WTC11 (cell line): Measurements from ENCODE around the gene LBH. TPM values are rescaled to one million over a fixed set of nuclear protein-coding genes. Genes with fewer than 3 reads are reported as not detected.

Experiments
- ATAC-seq: fragments of 200-7000 bp; cut with Tn5 transposase; 2 replicates; pipeline ENCODE4 v1.10.0; 2021; ENCODE audit warnings: mild to moderate bottlenecking, moderate library complexity
- CTCF ChIA-PET: fragments of 300-600 bp; sonication (Branson Sonifier 250); formaldehyde crosslinking; loops from one replicate; lab custom pipeline; 2021; ENCODE audit warnings: antibody characterized with exemption; lab: Charles Lee
- POLR2A ChIA-PET: fragments of 350-600 bp; sonication (Branson Sonifier 250); formaldehyde crosslinking; loops from one replicate; lab custom pipeline; 2021; ENCODE audit warnings: antibody characterized with exemption; lab: Charles Lee
- DNase-seq: peaks from one replicate; pipeline ENCODE4 v3.0.0; 2021; ENCODE audit warnings: low spot score
- H3K27ac Mint-ChIP-seq: 2 replicates; pipeline ENCODE4 v1.8.0; 2021; ENCODE audit warnings: mixed read lengths
- H3K27me3 Mint-ChIP-seq: 2 replicates; pipeline ENCODE4 v1.8.0; 2021; ENCODE audit warnings: low read depth, mild to moderate bottlenecking, moderate library complexity, mixed read lengths
- H3K36me3 Mint-ChIP-seq: 2 replicates; pipeline ENCODE4 v1.8.0; 2021; ENCODE audit warnings: mixed read lengths
- H3K4me1 Mint-ChIP-seq: 2 replicates; pipeline ENCODE4 v1.8.0; 2022; ENCODE audit warnings: mixed read lengths
- H3K4me3 Mint-ChIP-seq: 2 replicates; pipeline ENCODE4 v1.8.0; 2021; ENCODE audit warnings: mild to moderate bottlenecking, moderate library complexity, mixed read lengths
- H3K9me3 Mint-ChIP-seq: 2 replicates; pipeline ENCODE4 v1.8.0; 2021; ENCODE audit warnings: mixed read lengths
- AR ChIP-seq: fragments of 250-450 bp; sonication (Bioruptor Pico); IDR thresholded peaks from 2 replicates; pipeline ENCODE4 v1.9.0; 2021; ENCODE audit warnings: mild to moderate bottlenecking
- ARID4B ChIP-seq: sonication (generic); formaldehyde crosslinking; IDR thresholded peaks from 2 replicates; pipeline ENCODE4 v1.8.0; 2023; ENCODE audit warnings: missing genetic modification reagents, mild to moderate bottlenecking, borderline replicate concordance
- CBFB ChIP-seq: sonication (generic); formaldehyde crosslinking; IDR thresholded peaks from 2 replicates; pipeline ENCODE4 v1.8.1; 2022; ENCODE audit warnings: mild to moderate bottlenecking, low read depth, missing genetic modification reagents
- FOXJ3 ChIP-seq: sonication (generic); formaldehyde crosslinking; IDR thresholded peaks from 2 replicates; pipeline ENCODE4 v1.9.0; 2021; ENCODE audit warnings: missing genetic modification reagents, mild to moderate bottlenecking, borderline replicate concordance
- GTF2I ChIP-seq: fragments of 250-450 bp; sonication (Bioruptor Pico); conservative IDR thresholded peaks from 2 replicates; pipeline ENCODE4 v1.4.0; 2021; ENCODE audit warnings: mild to moderate bottlenecking
- JUN ChIP-seq: sonication (generic); formaldehyde crosslinking; IDR thresholded peaks from 2 replicates; pipeline ENCODE4 v1.8.0; 2023; ENCODE audit warnings: mild to moderate bottlenecking, missing genetic modification reagents
- KAT7 ChIP-seq: sonication (generic); formaldehyde crosslinking; IDR thresholded peaks from 2 replicates; pipeline ENCODE4 v1.8.1; 2023; ENCODE audit warnings: missing genetic modification reagents, mild to moderate bottlenecking, borderline replicate concordance
- RELA ChIP-seq: sonication (generic); formaldehyde crosslinking; IDR thresholded peaks from 2 replicates; pipeline ENCODE4 v1.8.1; 2022; ENCODE audit warnings: missing genetic modification reagents, mild to moderate bottlenecking, borderline replicate concordance
- TCF7 ChIP-seq: sonication (generic); formaldehyde crosslinking; IDR thresholded peaks from 2 replicates; pipeline ENCODE4 v1.8.0; 2022; ENCODE audit warnings: mild to moderate bottlenecking, low read depth, missing genetic modification reagents, moderate library complexity
- ZBTB21 ChIP-seq: sonication (generic); formaldehyde crosslinking; IDR thresholded peaks from 2 replicates; pipeline ENCODE4 v1.8.1; 2023; ENCODE audit warnings: mild to moderate bottlenecking, missing genetic modification reagents, borderline replicate concordance
- ZNF121 ChIP-seq: sonication (generic); formaldehyde crosslinking; IDR thresholded peaks from 2 replicates; pipeline ENCODE4 v1.8.0; 2023; ENCODE audit warnings: missing genetic modification reagents
- ZNF281 ChIP-seq: sonication (generic); formaldehyde crosslinking; IDR thresholded peaks from 2 replicates; pipeline ENCODE4 v1.8.0; 2023; ENCODE audit warnings: mild to moderate bottlenecking, missing genetic modification reagents
- ZNF396 ChIP-seq: fragments of 250-450 bp; sonication (Bioruptor Pico); IDR thresholded peaks from 2 replicates; pipeline ENCODE4 v1.8.0; 2021; ENCODE audit warnings: mild to moderate bottlenecking, moderate library complexity, borderline replicate concordance
- ZNF532 ChIP-seq: fragments of 250-450 bp; sonication (Bioruptor Pico); IDR thresholded peaks from 2 replicates; pipeline ENCODE4 v1.9.0; 2021; ENCODE audit warnings: mild to moderate bottlenecking, borderline replicate concordance
- total RNA-seq: library from RNA; stranded (reverse); gene quantifications from 3 replicates; pipeline ENCODE4 v1.2.3, GENCODE V29; 2021

LBH gene
- total RNA-seq, 1 experiment from 2014 or later: 47.3 TPM

GRCh38 chr2:30229596-30229995, 1.7 kb upstream of the LBH start (continued):
- TF ChIP-seq ZNF281 (CRISPR knock-in tag): no peak
- no peak for TF ChIP-seq KAT7 (CRISPR knock-in tag)

- Mint-ChIP-seq H3K9me3 (no peaks in the 10 kb centered on the region), H3K27ac (no peak overlapping the region), H3K27me3 (peaks cover 39% of the 10 kb centered on the region), H3K4me3 (peak overlapping the region; percentile 83), H3K36me3 (peaks cover 9% of the 10 kb centered on the region), H3K4me1 (peaks cover 35% of the 10 kb centered on the region)
- peak; percentile 55 for ATAC-seq
- peak; percentile 66 for DNase-seq
- POLR2A ChIA-PET: interaction anchor here (0.5 to 1.9 kb wide), 8 partner anchors 16 to 1206 kb away, joined by 3 to 10 read pairs (median 4); partner anchors contain the start of gene YPEL5
- TF ChIP-seq JUN (CRISPR knock-in tag) (no peak), ZNF121 (CRISPR knock-in tag) (0 out of 2 replicates have a peak, but pooled peaks have one; percentile 29), RELA (CRISPR knock-in tag) (no peak), GTF2I (CRISPR knock-in tag) (no peak), TCF7 (no peak), AR (CRISPR knock-in tag) (no peak), FOXJ3 (CRISPR knock-in tag) (no peak)
- CTCF ChIA-PET: interaction anchor here (0.6 to 3.9 kb wide), 7 partner anchors 9 to 1003 kb away, joined by 3 to 32 read pairs (median 11); partner anchors contain the start of gene EHD3
Measured at GRCh38 chr2:30230497-30231211, 680 bp upstream of the LBH start.

GRCh38 chr2:30231996-30232800, 864 bp downstream of the LBH start:
- DNase-seq (peak; percentile 77), ATAC-seq (peak; percentile 59)
- POLR2A ChIA-PET: interaction anchor here (1.0 to 1.9 kb wide), 4 partner anchors 82 to 184 kb away, joined by 3 to 10 read pairs (median 7); partner anchors contain the start of gene YPEL5
- Mint-ChIP-seq H3K27me3 (peaks cover 39% of the 10 kb centered on the region), H3K27ac (no peak overlapping the region), H3K4me3 (peak overlapping the region; percentile 75), H3K4me1 (peaks cover 30% of the 10 kb centered on the region), H3K36me3 (peaks cover 13% of the 10 kb centered on the region), H3K9me3 (no peaks in the 10 kb centered on the region)
- CTCF ChIA-PET: interaction anchor here (0.6 to 2.4 kb wide), 7 partner anchors 24 to 821 kb away, joined by 3 to 18 read pairs (median 5); partner anchors contain the start of gene YPEL5
- TF ChIP-seq ZBTB21 (CRISPR knock-in tag): 0 out of 2 replicates have a peak, but pooled peaks have one; percentile 12
- no peak for TF ChIP-seq ZNF532
- 0 out of 2 replicates have a peak, but pooled peaks have one; percentile 5 for TF ChIP-seq TCF7
- peak; percentile 81 for TF ChIP-seq ARID4B (CRISPR knock-in tag)
- no peak for TF ChIP-seq ZNF396 (CRISPR knock-in tag)
- no peak for TF ChIP-seq CBFB (CRISPR knock-in tag)
- no peak for TF ChIP-seq RELA (CRISPR knock-in tag)
